GM12878 (cell line): ENCODE data around the gene SNRK. TPM values are rescaled to one million over a fixed set of nuclear protein-coding genes. Genes with fewer than 3 reads are reported as not detected.
A peak's percentile ranks its signal among the peaks of the same experiment; 100 is the strongest.

Source experiments
- ATAC-seq: fragments of 200-7000 bp; cut with Tn5 transposase; 3 replicates; pipeline ENCODE4 v1.9.1; 2020; ENCODE audit warnings: mild to moderate bottlenecking, moderate library complexity
- BruUV-seq: library from RNA; stranded (reverse); fragments of 400-500 nt; replicated peaks from 2 replicates; lab custom pipeline; 2021; lab: Mats Ljungman, UMichigan
- CTCF ChIA-PET: fragments of 300-600 bp; sonication (Branson Sonifier 250); formaldehyde crosslinking; extraction: SDS; loops from one replicate; lab custom pipeline; 2021; ENCODE audit warnings: inconsistent platforms; lab: Yijun Ruan, JAX
- POLR2A ChIA-PET: fragments of 350-600 bp; formaldehyde crosslinking; extraction: SDS; loops from one replicate; lab custom pipeline; 2021; ENCODE audit warnings: inconsistent platforms; lab: Charles Lee
- RAD21 ChIA-PET: fragments of 300-600 bp; sonication (Branson Sonifier 250); formaldehyde crosslinking; loops from one replicate; lab custom pipeline; 2023; ENCODE audit warnings: antibody characterized with exemption; ENCODE audit not compliant: unreplicated experiment; lab: Charles Lee
- SMC1A ChIA-PET: fragments of 300-600 bp; sonication (Branson Sonifier 250); formaldehyde crosslinking; loops from one replicate; lab custom pipeline; 2023; ENCODE audit not compliant: unreplicated experiment, uncharacterized antibody; lab: Charles Lee
- DNase-seq: peaks from one replicate; pipeline ENCODE4 v3.0.0-alpha.2; 2011; ENCODE audit warnings: low read depth, low spot score
- FAIRE-seq: peaks from 3 replicates; lab custom pipeline; 2011; peaks lifted over from hg19 to GRCh38; lab: Jason Lieb, UNC
- H2AFZ ChIP-seq: 2 replicates; pipeline ENCODE4 v1.6.0; 2011; ENCODE audit warnings: low read depth, low read length, control low read depth; ENCODE audit not compliant: control insufficient read depth
- H3K27ac ChIP-seq: 2 replicates; pipeline ENCODE4 v1.5.1; 2011; ENCODE audit warnings: control low read depth; ENCODE audit not compliant: control insufficient read depth, insufficient read depth
- H3K27me3 ChIP-seq, 2 experiments: replicated peaks in 1 of 2; 2 replicates each; pipeline versions ENCODE4 v1.6.0 to v1.6.1; 2011; ENCODE audit warnings: low read length in 1 of 2; ENCODE audit not compliant: control insufficient read depth in 2 of 2, insufficient read depth in 2 of 2
- H3K36me3 ChIP-seq, 2 experiments: 2 replicates each; pipeline ENCODE4 v1.5.1; 2011; ENCODE audit warnings: low read length in 1 of 2; ENCODE audit not compliant: control insufficient read depth in 2 of 2, insufficient read depth in 2 of 2
- H3K4me1 ChIP-seq: 2 replicates; pipeline ENCODE4 v1.6.1; 2011; ENCODE audit warnings: mild to moderate bottlenecking, low read length, moderate library complexity, mixed read lengths; ENCODE audit not compliant: control insufficient read depth, insufficient read depth
- H3K4me2 ChIP-seq: 2 replicates; pipeline ENCODE4 v1.6.0; 2011; ENCODE audit warnings: control low read depth; ENCODE audit not compliant: control insufficient read depth, insufficient read depth
- H3K4me3 ChIP-seq: fragments of 200-600 bp; sonication (generic); 2 replicates; pipeline ENCODE4 v1.5.1; 2016
- H3K79me2 ChIP-seq: 2 replicates; pipeline ENCODE4 v1.6.0; 2011; ENCODE audit warnings: low read length; ENCODE audit not compliant: control insufficient read depth, insufficient read depth
- H3K9ac ChIP-seq: 2 replicates; pipeline ENCODE4 v1.8.0; 2011; ENCODE audit warnings: low read length, control low read depth, mixed read lengths; ENCODE audit not compliant: control insufficient read depth, insufficient read depth
- H3K9me3 ChIP-seq: replicated peaks from 3 replicates; pipeline ENCODE4 v1.5.1; 2011; ENCODE audit warnings: mild to moderate bottlenecking, low read length; ENCODE audit not compliant: control insufficient read depth, insufficient read depth
- H4K20me1 ChIP-seq: 2 replicates; pipeline ENCODE4 v1.6.0; 2011; ENCODE audit not compliant: control insufficient read depth, insufficient read depth
- ASH2L ChIP-seq: fragments of 300-600, 200-600 bp; sonication (generic); IDR thresholded peaks from 2 replicates; pipeline ENCODE4 v1.6.1; 2017; ENCODE audit warnings: low read depth, mild to moderate bottlenecking, borderline replicate concordance
- BACH1 ChIP-seq: fragments of 450-650 bp; IDR thresholded peaks from 2 replicates; pipeline ENCODE4 v1.6.1; 2017; ENCODE audit warnings: mild to moderate bottlenecking, borderline replicate concordance
- NFYB ChIP-seq: IDR thresholded peaks from 2 replicates; pipeline ENCODE4 v1.6.1; 2011; ENCODE audit warnings: low read depth, mild to moderate bottlenecking, low read length, improper control_type of control experiment, moderate library complexity; ENCODE audit not compliant: insufficient read depth
- POLR2AphosphoS2 ChIP-seq: IDR thresholded peaks from 2 replicates; pipeline ENCODE4 v1.6.1; 2011; ENCODE audit warnings: low read depth, mild to moderate bottlenecking, low read length, improper control_type of control experiment, moderate library complexity
- RB1 ChIP-seq: fragments of 450-650 bp; formaldehyde crosslinking; IDR thresholded peaks from 2 replicates; pipeline ENCODE4 v1.6.1; 2017; ENCODE audit warnings: mild to moderate bottlenecking, borderline replicate concordance
- SIN3A ChIP-seq: IDR thresholded peaks from 2 replicates; pipeline ENCODE4 v1.6.1; 2012; ENCODE audit warnings: low read depth, low read length, improper control_type of control experiment
- WGBS: methylation state at CpG from one replicate; pipeline ENCODE4 v1.1.6; 2016; ENCODE audit warnings: low lambda C conversion rate; ENCODE audit not compliant: insufficient replicate concordance, insufficient coverage; ENCODE audit errors: missing lambda C conversion rate; 5-methylcytosine and 5-hydroxymethylcytosine counted together
- in situ Hi-C: fragments of 300-500 bp; cut with MboI; formaldehyde crosslinking; loops from 9 replicates; pipeline ENCODE4 v1.14.3; 2018; ENCODE audit warnings: mixed read lengths
- intact Hi-C: fragments of 100-400 bp; cut with micrococcal nuclease; formaldehyde crosslinking; loops from one replicate; pipeline ENCODE4 v1.14.2; 2022; ENCODE audit not compliant: unreplicated experiment
- polyA plus RNA-seq, 11 experiments: library from polyadenylated mRNA; depleted of rRNA in 4 of 11; unstranded in 6 of 11; stranded (reverse) in 5 of 11; fragments of >200 nt; fragmentation: Nextera tagmentation in 4 of 11; fragmentation: Illumina TruSeq in 1 of 11; extraction: Ambion mirVana in 4 of 11; extraction: Trizol in 1 of 11; gene quantifications; 1 replicate in 1 of 11; 2 replicates in 10 of 11; pipeline versions ENCODE4 v1.2.1 to v1.2.3, GENCODE V29; 2011 to 2016; ENCODE audit warnings: inconsistent platforms in 2 of 11, missing spikeins in 2 of 11, low read depth in 1 of 11
- total RNA-seq, 4 experiments: library from RNA; depleted of rRNA in 3 of 4; stranded (reverse); fragments of >200 nt in 3 of 4; fragmentation: Illumina TruSeq in 1 of 4; extraction: Trizol in 1 of 4; gene quantifications; 2 replicates each; pipeline versions ENCODE4 v1.2.1 to v1.2.3, GENCODE V29; 2013 to 2021
- TF ChIP-seq, protein P1 (sequence below): fragments of 450-650 bp; formaldehyde crosslinking; IDR thresholded peaks from 2 replicates; pipeline ENCODE4 v1.4.0; 2020; ENCODE audit warnings: mild to moderate bottlenecking, moderate library complexity

Gene SNRK
- total and polyA plus RNA-seq, 10 of the 15 experiments (the other 5 are each of a cell fraction or from before 2014, with no cell fraction given): 1.6 to 12.1 (median 7.6) TPM

DNA sequence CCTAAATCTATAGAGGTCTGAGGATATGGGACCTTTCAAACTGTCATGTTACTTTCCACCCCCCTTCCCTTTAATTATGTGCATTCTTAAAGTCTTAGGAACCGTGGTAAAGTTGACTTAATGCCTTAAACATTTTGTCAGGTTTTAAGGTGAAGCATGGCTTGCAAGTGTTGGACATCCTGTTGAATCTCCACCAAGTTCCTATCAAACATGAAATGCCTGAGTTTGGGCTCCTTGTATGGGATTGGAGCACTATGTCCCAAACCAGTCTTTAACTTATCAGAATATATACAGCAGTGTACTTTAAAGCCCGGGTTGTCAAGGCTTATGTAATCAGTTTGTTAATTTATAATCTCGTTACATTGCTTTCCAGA is 1.1 kb downstream of the SNRK start:
- FAIRE-seq (no peak), DNase-seq (no peak), ATAC-seq (peak; percentile 8)
- Histone ChIP-seq H3K27me3 (peaks cover 0 to 2% of the 10 kb centered on the region in 2 experiments; a peak in 1 of 4 replicates), H3K79me2 (peaks cover 50% of the 10 kb centered on the region), H3K9ac (peak overlapping the region; percentile 62), H3K4me3 (peak overlapping the region; percentile 82), H3K4me1 (peaks cover 14% of the 10 kb centered on the region), H3K27ac (peak overlapping the region; percentile 68), H3K9me3 (no peaks in the 10 kb centered on the region), H3K36me3 (peaks cover 0 to 8% of the 10 kb centered on the region in 2 experiments; a peak in 1 of 4 replicates), H2AFZ (no peak overlapping the region), H3K4me2 (peak overlapping the region; percentile 86), H4K20me1 (no peaks in the 10 kb centered on the region)
- SMC1A ChIA-PET: interaction anchor here (2.0 kb wide), 1 partner anchor 9 kb away, joined by 11 read pairs; no protein-coding TSS in a partner anchor
- intact Hi-C loops: no loop called here
- 1% methylated on average over 3 of the region's 3 CpGs for WGBS
- RAD21 ChIA-PET: interaction anchor here (0.7 to 1.0 kb wide), 2 partner anchors 12 to 46 kb away, joined by 3 read pairs; no protein-coding TSS in a partner anchor
- in situ Hi-C loops: no loop called here
- BruUV-seq: TSS peak; percentile 58
- POLR2A ChIA-PET: interaction anchor here (1.2 kb wide), 1 partner anchor 41 kb away, joined by 5 read pairs; no protein-coding TSS in a partner anchor
- CTCF ChIA-PET: interaction anchor here (1.6 kb wide), 1 partner anchor 88 kb away, joined by 3 read pairs; no protein-coding TSS in a partner anchor
- no peak for TF ChIP-seq BACH1
- TF ChIP-seq NFYB: no peak
- TF ChIP-seq SIN3A: no peak
- no peak for TF ChIP-seq RB1
- TF ChIP-seq POLR2AphosphoS2: no peak
- TF ChIP-seq ASH2L: no peak
- TF ChIP-seq, protein P1, sequence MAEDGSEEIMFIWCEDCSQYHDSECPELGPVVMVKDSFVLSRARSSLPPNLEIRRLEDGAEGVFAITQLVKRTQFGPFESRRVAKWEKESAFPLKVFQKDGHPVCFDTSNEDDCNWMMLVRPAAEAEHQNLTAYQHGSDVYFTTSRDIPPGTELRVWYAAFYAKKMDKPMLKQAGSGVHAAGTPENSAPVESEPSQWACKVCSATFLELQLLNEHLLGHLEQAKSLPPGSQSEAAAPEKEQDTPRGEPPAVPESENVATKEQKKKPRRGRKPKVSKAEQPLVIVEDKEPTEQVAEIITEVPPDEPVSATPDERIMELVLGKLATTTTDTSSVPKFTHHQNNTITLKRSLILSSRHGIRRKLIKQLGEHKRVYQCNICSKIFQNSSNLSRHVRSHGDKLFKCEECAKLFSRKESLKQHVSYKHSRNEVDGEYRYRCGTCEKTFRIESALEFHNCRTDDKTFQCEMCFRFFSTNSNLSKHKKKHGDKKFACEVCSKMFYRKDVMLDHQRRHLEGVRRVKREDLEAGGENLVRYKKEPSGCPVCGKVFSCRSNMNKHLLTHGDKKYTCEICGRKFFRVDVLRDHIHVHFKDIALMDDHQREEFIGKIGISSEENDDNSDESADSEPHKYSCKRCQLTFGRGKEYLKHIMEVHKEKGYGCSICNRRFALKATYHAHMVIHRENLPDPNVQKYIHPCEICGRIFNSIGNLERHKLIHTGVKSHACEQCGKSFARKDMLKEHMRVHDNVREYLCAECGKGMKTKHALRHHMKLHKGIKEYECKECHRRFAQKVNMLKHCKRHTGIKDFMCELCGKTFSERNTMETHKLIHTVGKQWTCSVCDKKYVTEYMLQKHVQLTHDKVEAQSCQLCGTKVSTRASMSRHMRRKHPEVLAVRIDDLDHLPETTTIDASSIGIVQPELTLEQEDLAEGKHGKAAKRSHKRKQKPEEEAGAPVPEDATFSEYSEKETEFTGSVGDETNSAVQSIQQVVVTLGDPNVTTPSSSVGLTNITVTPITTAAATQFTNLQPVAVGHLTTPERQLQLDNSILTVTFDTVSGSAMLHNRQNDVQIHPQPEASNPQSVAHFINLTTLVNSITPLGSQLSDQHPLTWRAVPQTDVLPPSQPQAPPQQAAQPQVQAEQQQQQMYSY (CRISPR knock-in tag): no peak
